HG03196 (cell line): ENCODE measurements around the gene HTR6.

Experiments used
- ATAC-seq: cut with Tn5 transposase; IDR thresholded peaks from one replicate; pipeline ENCODE4 v1.9.1; 2021; ENCODE audit not compliant: unreplicated experiment

The HTR6 gene

DNA sequence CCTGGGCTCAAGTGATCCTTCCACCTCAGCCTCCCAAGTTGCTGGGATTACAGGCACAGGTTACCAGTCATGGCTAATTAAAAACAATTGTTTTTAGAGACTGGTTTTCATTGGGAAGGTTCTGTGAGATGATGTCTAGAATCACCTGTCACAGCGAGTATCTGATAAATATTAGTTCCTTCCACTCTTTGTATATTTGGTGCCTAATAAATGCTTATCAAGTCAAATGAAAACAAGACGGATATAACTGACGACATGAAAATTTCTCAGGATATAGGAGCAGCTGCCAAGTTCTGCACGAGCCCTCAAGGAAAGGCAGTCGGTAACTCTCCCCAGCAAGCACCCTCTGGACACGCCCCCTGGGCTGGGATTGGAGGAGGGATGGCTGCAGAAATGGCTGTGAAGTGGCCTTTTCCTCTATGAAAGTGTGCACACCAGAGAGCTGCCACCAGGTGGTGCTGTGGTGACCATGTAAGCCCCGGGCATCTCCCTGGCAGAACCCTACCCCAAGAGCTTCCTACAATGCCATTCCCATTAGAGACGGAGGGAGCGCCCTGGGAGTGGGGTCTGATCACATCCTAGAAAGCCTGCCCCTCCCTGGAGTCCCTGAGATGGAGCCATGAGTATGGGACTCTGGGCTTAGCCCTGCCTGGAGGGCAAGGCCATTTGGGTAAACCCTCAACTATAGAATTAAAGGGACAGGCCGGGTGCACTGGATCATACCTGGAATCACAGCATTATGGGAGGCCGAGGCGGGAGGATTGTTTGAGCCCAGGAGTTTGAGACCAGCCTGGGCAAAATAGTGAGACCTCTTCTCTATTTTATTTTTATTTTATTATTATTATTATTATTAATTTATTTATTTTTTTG, 50.9 kb downstream of the HTR6 start:
- ATAC-seq = no peak

DNA sequence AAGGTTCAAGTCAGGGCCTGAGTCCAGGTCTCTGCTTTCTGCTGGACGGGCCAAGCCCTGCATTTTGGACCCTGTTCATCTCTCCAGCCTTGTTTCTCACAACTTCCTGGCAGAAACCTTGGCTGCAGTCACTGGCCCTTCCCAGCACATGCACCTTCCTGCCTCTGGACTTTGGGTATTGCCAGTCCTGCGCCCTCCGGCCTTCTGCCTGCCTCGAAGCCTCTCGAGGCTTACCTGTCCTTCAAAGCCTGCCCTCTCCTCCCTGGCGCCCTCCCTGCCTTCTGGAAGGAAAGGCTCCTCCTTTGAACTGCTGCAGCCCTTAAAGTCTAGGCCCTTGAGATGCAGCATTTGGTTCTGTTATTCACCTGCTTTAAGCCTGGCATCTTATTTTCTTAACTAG, 52.8 kb downstream of the HTR6 start:
- no peak for ATAC-seq

DNA sequence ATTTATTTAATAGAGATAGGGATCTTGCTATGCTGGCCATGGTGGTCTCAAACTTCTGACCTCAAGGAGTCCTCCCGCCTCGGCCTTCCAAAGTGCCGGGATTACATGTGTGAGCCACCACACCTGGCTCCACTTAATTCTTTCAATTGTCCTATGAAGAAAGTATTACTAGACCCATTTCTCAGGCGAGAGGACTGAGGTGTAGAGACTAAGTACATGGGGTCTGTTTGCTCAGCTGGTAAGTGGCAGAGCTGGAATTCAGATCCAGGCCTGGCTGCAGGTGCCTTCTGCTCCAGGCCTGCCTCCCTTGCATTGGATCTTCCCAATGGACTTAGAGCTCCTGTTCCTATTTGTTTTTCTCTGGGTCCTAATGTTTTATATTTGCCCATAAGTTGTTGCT, 55.5 kb downstream of the HTR6 start:
- ATAC-seq = no peak

DNA sequence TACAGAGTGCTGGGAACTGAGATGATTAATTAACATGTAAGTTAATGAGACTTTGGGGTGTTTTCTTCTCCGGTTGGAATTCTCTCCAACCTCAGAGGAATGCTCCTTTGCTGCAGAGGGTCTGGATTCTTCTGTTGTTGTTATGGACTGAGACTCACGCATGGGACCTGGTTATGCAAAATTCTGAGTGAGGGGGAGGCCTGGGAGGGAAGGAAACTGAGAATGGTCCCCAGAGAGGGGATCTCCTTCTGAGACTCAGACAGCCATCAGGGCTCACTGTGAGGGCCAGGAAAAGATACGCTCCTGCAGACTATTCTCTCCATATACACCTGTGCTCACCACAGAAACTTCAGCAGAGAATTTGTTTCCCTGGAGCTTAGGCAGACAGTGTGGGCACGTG, 56.3 kb downstream of the HTR6 start:
- no peak for ATAC-seq

DNA sequence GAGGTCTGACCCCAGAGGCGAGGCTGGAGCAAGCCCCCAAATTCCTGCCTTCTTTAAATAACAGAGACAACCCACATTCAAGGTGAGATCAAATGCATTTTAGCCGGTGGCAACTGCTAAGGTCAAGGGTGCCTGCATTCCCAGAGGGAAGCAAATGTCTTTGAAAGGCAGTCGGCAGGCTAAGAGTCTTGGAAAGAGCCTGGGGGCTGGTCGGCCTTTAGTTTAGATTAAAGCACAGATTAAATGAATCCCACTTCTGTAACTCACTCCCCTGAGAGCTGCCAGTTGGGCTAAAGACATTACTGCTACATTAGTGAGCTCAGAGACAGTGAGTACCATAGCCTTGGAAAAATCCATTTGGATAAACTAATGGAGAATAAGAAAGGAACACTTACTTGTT, 59.2 kb downstream of the HTR6 start:
- no peak for ATAC-seq

DNA sequence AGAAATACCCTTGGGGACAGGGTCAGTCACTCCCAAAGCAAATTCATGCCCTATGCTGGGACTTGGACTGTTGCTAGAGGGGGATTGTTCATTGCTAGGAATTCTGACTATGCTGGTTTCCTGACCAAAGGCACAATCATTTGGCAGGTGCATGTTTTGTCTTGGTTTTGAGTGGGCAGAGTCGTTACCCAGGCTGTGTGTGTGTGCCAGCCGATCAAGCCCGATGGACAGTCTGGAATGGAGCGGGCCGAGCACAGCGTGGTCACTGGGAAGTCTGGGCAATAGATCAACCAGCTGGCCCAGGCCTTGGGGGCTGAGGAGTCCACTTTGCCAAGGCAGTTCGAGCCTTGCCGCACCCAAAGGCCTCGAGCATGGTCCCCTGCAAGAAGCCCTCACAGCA, 60.9 kb downstream of the HTR6 start:
- no peak for ATAC-seq

DNA sequence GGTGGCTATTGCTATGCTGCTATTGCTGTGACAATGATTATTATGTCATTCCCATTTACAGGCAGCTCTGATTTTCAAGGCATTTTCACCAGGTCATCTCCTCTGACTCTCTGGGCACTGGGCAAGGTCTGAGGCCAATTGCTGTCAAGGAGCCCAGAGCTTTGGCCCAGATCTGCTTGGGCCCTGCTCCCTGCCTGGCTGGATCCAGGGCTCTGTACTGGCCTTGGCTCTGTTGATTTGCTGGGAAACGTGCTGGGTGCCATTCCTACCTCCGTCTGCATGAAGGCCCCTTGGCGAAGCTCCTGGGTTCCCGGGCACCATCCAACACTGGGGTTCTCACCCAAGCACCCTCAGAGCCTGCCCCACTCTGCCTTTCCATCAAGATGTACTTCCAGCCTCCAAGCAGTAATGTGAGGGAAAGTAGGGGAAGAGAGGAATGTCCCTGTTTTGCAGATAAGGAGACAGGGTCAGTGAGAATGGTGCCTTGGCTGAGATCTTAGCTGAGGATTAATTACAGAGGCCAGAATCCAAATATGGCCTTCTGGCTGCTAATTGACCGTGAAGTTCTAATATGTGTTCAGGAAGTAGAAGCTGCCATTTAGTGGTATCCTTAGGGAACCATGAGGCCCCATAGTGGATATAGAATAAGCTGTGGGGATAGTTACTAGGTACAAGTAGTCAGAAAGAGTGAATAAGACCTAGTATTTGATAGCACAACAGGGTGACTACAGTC, 63.9 kb downstream of the HTR6 start:
- no peak for ATAC-seq

DNA sequence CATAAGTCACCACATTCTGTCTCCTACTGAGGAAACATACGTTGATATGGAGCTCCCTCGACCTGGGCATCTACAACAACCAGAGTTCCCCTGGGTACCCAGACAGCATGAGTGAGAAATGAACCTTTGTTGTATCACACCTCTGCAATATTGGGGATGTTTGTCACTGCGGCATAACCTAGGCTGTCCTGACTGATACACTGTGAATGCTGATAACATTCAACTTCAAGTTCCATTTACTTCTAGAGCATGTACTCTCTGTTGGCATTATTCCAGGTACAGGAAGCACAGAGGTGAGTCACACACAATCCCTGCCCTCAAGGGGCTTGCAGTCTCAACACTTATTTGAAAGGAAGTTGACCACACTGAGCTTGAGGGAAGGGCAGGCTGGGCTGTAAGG, 65.6 kb downstream of the HTR6 start:
- ATAC-seq = no peak
